OCI-LY7 (cell line): ENCODE measurements around the gene BLOC1S6. TPM values are rescaled to one million over a fixed set of nuclear protein-coding genes. Genes with fewer than 3 reads are reported as not detected.

ENCODE experiments used
- BruUV-seq: library from RNA; stranded (reverse); fragments of 400-500 nt; replicated peaks from 2 replicates; lab custom pipeline; 2021; lab: Mats Ljungman, UMichigan
- CTCF ChIA-PET: fragments of 300-600 bp; sonication (Branson Sonifier 250); formaldehyde crosslinking; loops from one replicate; lab custom pipeline; 2022; ENCODE audit warnings: antibody characterized with exemption; ENCODE audit not compliant: unreplicated experiment; lab: Charles Lee
- POLR2A ChIA-PET: fragments of 300-600 bp; sonication (Branson Sonifier 250); formaldehyde crosslinking; loops from one replicate; lab custom pipeline; 2022; ENCODE audit warnings: antibody characterized with exemption; lab: Charles Lee
- DNase-seq: peaks from one replicate; pipeline ENCODE4 v3.0.0-alpha.2; 2015; ENCODE audit warnings: low spot score
- H2AFZ ChIP-seq: fragments of 200-600 bp; sonication (generic), shearing (Covaris generic); 2 replicates; pipeline ENCODE4 v1.6.1; 2014; ENCODE audit warnings: mild to moderate bottlenecking, antibody characterized with exemption, low read length, moderate library complexity
- H3K27ac ChIP-seq: fragments of 200-600 bp; sonication (generic); 2 replicates; pipeline ENCODE4 v1.5.1; 2014; ENCODE audit warnings: mixed run types, low read depth, mild to moderate bottlenecking, moderate library complexity, low read length, inconsistent platforms; ENCODE audit not compliant: poor library complexity, severe bottlenecking
- H3K36me3 ChIP-seq: fragments of 200-600 bp; sonication (generic); 2 replicates; pipeline ENCODE4 v1.6.1; 2014; ENCODE audit warnings: mild to moderate bottlenecking, antibody characterized with exemption, low read length, moderate library complexity, mixed read lengths; ENCODE audit not compliant: insufficient read depth
- H3K4me1 ChIP-seq: fragments of 200-600 bp; sonication (generic); 2 replicates; pipeline ENCODE4 v1.5.1; 2014; ENCODE audit warnings: mild to moderate bottlenecking, low read length; ENCODE audit not compliant: insufficient read depth, poor library complexity, severe bottlenecking
- H3K4me2 ChIP-seq: fragments of 200-600 bp; sonication (generic); 2 replicates; pipeline ENCODE4 v1.6.1; 2014; ENCODE audit warnings: mild to moderate bottlenecking, low read length
- H3K4me3 ChIP-seq: fragments of 200-600 bp; sonication (generic); 2 replicates; pipeline ENCODE4 v1.5.1; 2014; ENCODE audit warnings: mild to moderate bottlenecking, low read depth, low read length; ENCODE audit not compliant: poor library complexity, severe bottlenecking
- H3K79me2 ChIP-seq: fragments of 200-600 bp; sonication (generic); 2 replicates; pipeline ENCODE4 v1.6.1; 2016; ENCODE audit warnings: low read depth, mild to moderate bottlenecking, low read length, moderate library complexity, mixed read lengths; ENCODE audit not compliant: insufficient read depth
- H3K9me2 ChIP-seq: fragments of 200-600 bp; sonication (generic); 2 replicates; pipeline ENCODE4 v1.6.1; 2016; ENCODE audit warnings: mild to moderate bottlenecking, low read length, mixed read lengths; ENCODE audit not compliant: insufficient read depth
- H3K9me3 ChIP-seq: fragments of 200-600 bp; sonication (generic); 2 replicates; pipeline ENCODE4 v1.6.1; 2014; ENCODE audit warnings: mild to moderate bottlenecking, mixed run types, low read length, mixed read lengths
- H4K20me1 ChIP-seq: fragments of 200-600 bp; sonication (generic); 2 replicates; pipeline ENCODE4 v1.6.1; 2014; ENCODE audit warnings: mild to moderate bottlenecking, antibody characterized with exemption, low read length, moderate library complexity, mixed read lengths; ENCODE audit not compliant: insufficient read depth
- CTCF ChIP-seq: fragments of 200-600 bp; sonication (generic); conservative IDR thresholded peaks from 2 replicates; pipeline ENCODE4 v1.5.1; 2014; ENCODE audit warnings: mild to moderate bottlenecking, antibody characterized with exemption, low read length, moderate library complexity, mixed read lengths
- EZH2phosphoT487 ChIP-seq: fragments of 200-600 bp; sonication (generic); IDR thresholded peaks from 2 replicates; pipeline ENCODE4 v1.6.1; 2018; ENCODE audit warnings: low read depth, borderline replicate concordance, mild to moderate bottlenecking, mixed run types, antibody characterized with exemption, low read length, moderate library complexity, mixed read lengths
- intact Hi-C: fragments of 100-400 bp; cut with micrococcal nuclease; formaldehyde crosslinking; loops from one replicate; pipeline ENCODE4 v1.10.0; 2022; ENCODE audit not compliant: unreplicated experiment
- total RNA-seq, 2 experiments: library from RNA; depleted of rRNA in 1 of 2; stranded (reverse); fragments of >200 nt in 1 of 2; shearing (Covaris generic) in 1 of 2; gene quantifications; 2 replicates each; pipeline ENCODE4 v1.2.3, GENCODE V29; 2014 to 2022

BLOC1S6 gene
- total RNA-seq, 2 experiments from 2014 or later, result 50.2 to 79.0 TPM

- H3K27ac ChIP-seq, result no peak overlapping the region
- BruUV-seq, result no TSS peak
- H4K20me1 ChIP-seq, result peaks cover 5% of the 10 kb centered on the region
- H3K36me3 ChIP-seq, result peaks cover 63% of the 10 kb centered on the region
- peaks cover 67% of the 10 kb centered on the region for H3K79me2 ChIP-seq
- H2AFZ ChIP-seq, result no peak overlapping the region
- no peak for DNase-seq
- intact Hi-C loops, result no loop called here
- TF ChIP-seq EZH2phosphoT487 (no peak), CTCF (no peak)
- CTCF ChIA-PET, result no interaction called here
- POLR2A ChIA-PET, result interaction anchor here (0.5 to 2.1 kb wide), 6 partner anchors 9 to 192 kb away, joined by 3 to 17 read pairs (median 4); a partner anchor contains a TSS
- H3K4me2 ChIP-seq, result no peak overlapping the region
- H3K9me2 ChIP-seq, result no peaks in the 10 kb centered on the region
- peaks cover 24% of the 10 kb centered on the region for H3K9me3 ChIP-seq
- peaks cover 27% of the 10 kb centered on the region for H3K4me1 ChIP-seq
- no peak overlapping the region for H3K4me3 ChIP-seq
Measured at GRCh38 chr15:45594319-45594718, 7.1 kb downstream of the BLOC1S6 start.

- Histone ChIP-seq H3K4me3 (no peak overlapping the region), H4K20me1 (no peaks in the 10 kb centered on the region), H3K4me2 (no peak overlapping the region), H3K27ac (no peak overlapping the region), H2AFZ (no peak overlapping the region), H3K79me2 (peaks cover 60% of the 10 kb centered on the region), H3K9me3 (peaks cover 24% of the 10 kb centered on the region), H3K9me2 (no peaks in the 10 kb centered on the region), H3K4me1 (peaks cover 21% of the 10 kb centered on the region), H3K36me3 (peaks cover 63% of the 10 kb centered on the region)
- no peak for DNase-seq
- BruUV-seq, result no TSS peak
- TF ChIP-seq EZH2phosphoT487 (no peak), CTCF (no peak)
- ChIA-PET POLR2A (interaction anchor here (1.1 to 2.1 kb wide), 2 partner anchors 8 to 193 kb away, joined by 4 to 17 read pairs; a partner anchor contains a TSS), CTCF (no interaction called here)
- intact Hi-C loops, result no loop called here
Measured at GRCh38 chr15:45594835-45595530, 7.8 kb downstream of the BLOC1S6 start.

- POLR2A ChIA-PET, result interaction anchor here (0.5 to 3.6 kb wide), 5 partner anchors 10 to 185 kb away, joined by 3 to 25 read pairs (median 17); partner anchors contain the start of gene BLOC1S6
- H3K4me2 ChIP-seq, result peak overlapping the region; percentile 49
- peaks cover 41% of the 10 kb centered on the region; the same call in 1 of the 2 replicates for H3K79me2 ChIP-seq
- TF ChIP-seq EZH2phosphoT487, result no peak
- no peak for TF ChIP-seq CTCF
- peak overlapping the region; percentile 70 for H3K27ac ChIP-seq
- no peak overlapping the region for H2AFZ ChIP-seq
- H3K36me3 ChIP-seq, result peaks cover 70% of the 10 kb centered on the region
- H3K4me1 ChIP-seq, result peaks cover 44% of the 10 kb centered on the region
- CTCF ChIA-PET, result interaction anchor here (1.0 kb wide), 1 partner anchor 17 kb away, joined by 3 read pairs; no protein-coding TSS in a partner anchor
- peak; percentile 38 for DNase-seq
- intact Hi-C loops, result no loop called here
- H3K4me3 ChIP-seq, result peak overlapping the region; percentile 29
- H4K20me1 ChIP-seq, result no peaks in the 10 kb centered on the region
- peaks cover 9% of the 10 kb centered on the region; the same call in 1 of the 2 replicates for H3K9me3 ChIP-seq
- BruUV-seq, result no TSS peak
- no peaks in the 10 kb centered on the region for H3K9me2 ChIP-seq
Measured at GRCh38 chr15:45603881-45604280, 16.7 kb downstream of the BLOC1S6 start.
